D721Med (cell line): Measurements from ENCODE around the gene UBQLN1.
"Not testable (repeated sequence)": the region's sequence is repeated elsewhere in the genome, so short reads cannot be mapped to it uniquely, and the experiment has no call there.

Experiments used
- DNase-seq: peaks from one replicate; pipeline ENCODE4 v3.0.0; 2011; ENCODE audit warnings: low spot score; ENCODE audit not compliant: insufficient read length
- FAIRE-seq: peaks from 2 replicates; lab custom pipeline; 2011; peaks lifted over from hg19 to GRCh38; lab: Jason Lieb, UNC
- CTCF ChIP-seq: IDR thresholded peaks from 2 replicates; pipeline ENCODE4 v1.5.1; 2012; ENCODE audit warnings: mild to moderate bottlenecking, control low read depth; ENCODE audit not compliant: insufficient read depth; ENCODE audit errors: missing control alignments

Gene UBQLN1

GRCh38 chr9:83623679-83624076 is 84.1 kb downstream of the UBQLN1 start:
- DNase-seq: no peak
- no peak for FAIRE-seq
- TF ChIP-seq CTCF: no peak

- FAIRE-seq (no peak), DNase-seq (peak; percentile 51)
- TF ChIP-seq CTCF: no peak
Observed at GRCh38 chr9:83622939-83623678, 84.6 kb downstream of the UBQLN1 start, which contains the start of gene IDNK. TSS of gene IDNK (plus strand) at chr9:83623143. CDS start at chr9:83623172, 29 bp downstream.

GRCh38 chr9:83622433-83622938 is 85.3 kb downstream of the UBQLN1 start:
- no peak for FAIRE-seq
- TF ChIP-seq CTCF: no peak
- DNase-seq: no peak

GRCh38 chr9:83620841-83621636 is 86.7 kb downstream of the UBQLN1 start:
- FAIRE-seq: no peak
- peak; percentile 29 for DNase-seq
- TF ChIP-seq CTCF: peak; percentile 77

GRCh38 chr9:83617299-83617698 is 90.5 kb downstream of the UBQLN1 start:
- FAIRE-seq: no peak
- DNase-seq: no peak
- TF ChIP-seq CTCF: no peak

GRCh38 chr9:83613298-83613697 is 94.5 kb downstream of the UBQLN1 start:
- DNase-seq, FAIRE-seq: not testable (repeated sequence)
